HG03045 (cell line): ENCODE results near the gene MAP2K5.

Experiments used
- ATAC-seq: cut with Tn5 transposase; IDR thresholded peaks from one replicate; pipeline ENCODE4 v1.9.1; 2021; ENCODE audit warnings: mild to moderate bottlenecking, moderate library complexity; ENCODE audit not compliant: unreplicated experiment

Gene MAP2K5

DNA sequence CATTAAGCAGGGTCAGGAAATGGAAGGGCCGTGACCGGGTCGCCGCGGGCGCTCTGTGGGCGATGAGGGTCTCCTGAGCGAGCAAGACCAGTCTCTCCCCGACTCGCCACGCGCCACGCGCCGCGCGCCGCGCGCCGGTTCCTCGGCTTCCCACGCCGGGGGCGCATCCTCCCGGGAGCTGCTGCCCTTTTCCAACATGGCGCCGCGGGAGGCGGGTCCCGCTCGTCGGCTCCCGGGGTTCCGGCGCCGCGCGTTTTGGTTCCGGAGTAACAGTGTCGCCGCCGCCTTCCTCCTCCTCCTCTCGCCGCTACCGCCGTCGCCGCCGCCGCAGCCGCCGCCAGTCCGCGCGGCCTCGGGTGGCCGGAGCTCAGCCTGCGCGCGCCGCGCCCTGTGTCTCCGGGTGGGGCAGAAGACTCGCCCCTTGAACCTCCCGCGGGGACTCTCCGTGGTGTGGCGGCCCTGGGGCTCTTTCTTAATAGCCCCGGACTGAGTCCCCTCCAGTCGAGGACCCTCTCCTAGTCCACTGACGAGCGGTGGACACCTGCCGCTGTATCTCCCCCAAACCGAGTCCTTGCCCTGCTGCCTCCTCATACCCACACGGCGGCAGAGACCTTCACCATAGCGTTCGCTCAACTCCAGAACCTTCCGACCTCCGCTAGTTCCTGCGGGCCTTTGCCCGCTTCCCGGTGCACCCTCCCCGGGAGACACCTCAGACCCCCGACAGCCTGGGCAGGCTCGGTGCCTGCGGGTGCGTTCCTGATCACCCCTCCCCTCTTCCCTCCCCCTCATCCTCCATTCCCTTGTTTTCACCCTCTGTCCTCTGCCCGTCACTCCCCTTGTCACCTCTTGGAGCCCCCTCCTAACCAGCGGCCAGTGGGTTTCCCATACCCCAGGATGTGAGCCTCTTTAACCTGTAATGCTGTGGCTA lies at the start of gene MAP2K5:
MAP2K5 (plus strand) TSS at position 284 of the 928 bp plus-strand sequence; CDS start at position 917, 633 bp downstream.
- ATAC-seq = peak; percentile 54

DNA sequence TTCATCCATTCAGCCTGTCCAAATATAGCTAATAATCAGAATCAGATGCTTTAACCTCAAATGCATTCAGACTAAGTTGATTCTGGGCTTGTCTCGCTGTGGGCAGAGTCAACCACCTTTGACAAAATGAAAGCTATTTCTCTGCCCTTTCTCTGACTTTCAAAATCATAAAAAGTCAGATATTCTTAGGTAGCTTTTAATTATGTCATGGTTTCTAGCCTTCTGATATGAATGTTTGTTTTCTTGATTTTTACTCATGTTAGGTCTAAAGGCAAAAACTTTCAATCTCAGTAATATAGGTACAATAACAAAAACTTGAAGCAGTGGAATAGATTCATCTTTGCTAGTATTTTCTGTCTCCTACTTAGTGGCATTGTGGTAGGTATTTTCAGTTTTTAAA lies 46.9 kb upstream of the MAP2K5 start:
- ATAC-seq = no peak

DNA sequence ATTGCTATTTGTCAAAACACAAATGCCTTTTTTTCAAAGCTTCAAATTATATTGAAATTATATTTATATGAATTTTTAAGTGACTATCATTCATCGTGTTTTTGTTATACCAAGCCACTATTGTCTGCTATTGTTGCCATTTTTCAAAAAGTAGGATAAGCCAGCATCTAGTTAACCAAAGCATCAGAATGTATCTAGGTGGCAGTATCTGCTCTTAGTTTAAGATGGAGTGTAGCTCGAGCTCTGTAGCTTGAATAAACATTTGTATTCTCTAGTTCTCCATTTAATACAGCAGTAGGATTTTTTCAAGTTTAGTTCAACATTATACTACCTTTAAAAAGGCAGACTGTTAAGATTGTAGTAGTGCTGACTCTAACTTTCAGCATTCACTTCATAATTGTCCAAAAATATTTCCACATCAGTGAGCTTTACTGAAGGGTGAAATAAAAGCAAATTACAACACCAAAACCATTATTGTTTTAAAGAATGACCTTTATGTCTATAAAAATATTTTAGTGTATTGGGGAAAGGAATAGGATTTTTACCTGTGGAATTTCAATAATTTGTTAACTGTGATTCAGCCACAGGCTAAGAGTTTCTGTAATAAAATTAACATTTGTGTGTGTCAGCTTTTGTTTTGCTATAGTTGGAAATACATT lies 41.2 kb upstream of the MAP2K5 start:
- no peak for ATAC-seq

GRCh38 chr15:67501836-67502461 lies 40.6 kb upstream of the MAP2K5 start:
- no peak for ATAC-seq

GRCh38 chr15:67504056-67504455 lies 38.4 kb upstream of the MAP2K5 start:
- no peak for ATAC-seq

DNA sequence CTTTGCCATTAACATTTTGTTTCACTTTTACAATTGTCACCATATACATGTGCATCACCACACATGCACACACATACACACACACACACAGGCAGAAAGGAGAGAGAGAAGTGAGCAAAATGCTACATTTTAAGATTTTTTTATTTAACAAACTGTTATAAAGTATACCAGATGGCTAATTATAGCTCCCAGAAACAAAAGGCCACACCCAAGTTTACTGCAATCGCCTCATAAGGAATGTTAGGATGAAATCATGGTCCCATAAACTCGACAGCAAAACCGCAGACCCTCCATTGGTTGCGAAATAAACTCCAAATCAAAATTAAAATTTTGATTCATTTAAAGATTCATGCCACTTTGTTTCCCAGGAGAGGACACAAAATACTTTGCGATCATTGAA lies 37.7 kb upstream of the MAP2K5 start:
- ATAC-seq = no peak

- no peak for ATAC-seq
These were observed 36.6 kb upstream of the MAP2K5 start for GRCh38 chr15:67505675-67506572.

DNA sequence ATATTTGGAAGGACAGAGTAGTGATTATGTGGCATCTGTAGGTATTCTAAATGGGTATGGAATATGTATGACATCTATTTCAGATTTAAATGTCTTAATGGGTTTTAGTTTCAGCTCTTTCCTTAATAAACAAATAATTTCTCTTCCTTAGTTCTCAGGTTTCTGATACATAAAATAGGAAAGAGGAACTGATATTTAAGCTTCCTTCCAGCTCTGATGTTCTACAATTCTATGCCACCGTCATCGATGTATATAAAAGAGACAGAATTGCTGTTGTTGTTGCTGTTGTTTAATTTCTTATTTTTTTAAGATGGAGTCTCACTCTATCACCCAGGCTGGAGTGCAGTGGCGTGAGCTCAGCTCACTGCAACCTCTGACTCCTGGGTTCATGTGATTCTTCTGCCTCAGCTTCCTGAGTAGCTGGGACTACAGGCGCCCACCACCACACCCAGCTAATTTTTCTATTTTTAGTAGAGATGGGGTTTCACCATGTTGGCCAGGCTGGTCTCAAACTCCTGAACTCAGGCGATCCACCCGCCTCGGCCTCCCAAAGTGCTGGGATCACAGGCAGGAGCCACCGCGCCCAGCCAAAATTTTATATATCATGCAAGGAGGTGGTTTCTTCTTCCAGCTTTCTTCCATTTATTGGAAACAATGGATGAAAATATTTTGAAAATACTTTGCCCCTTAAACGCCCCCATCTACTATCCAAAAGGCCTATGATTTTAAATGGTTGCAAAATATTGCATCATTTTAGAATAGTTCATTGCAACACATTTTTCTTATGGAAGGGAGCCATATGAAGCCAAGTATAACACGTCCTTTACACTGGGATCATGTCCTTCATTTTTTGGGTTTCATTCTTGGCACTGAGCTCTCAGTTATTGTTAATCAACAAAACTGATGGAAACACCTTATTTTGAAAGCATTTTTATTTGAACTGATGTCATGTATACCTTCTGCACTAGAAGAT lies 35.4 kb upstream of the MAP2K5 start:
- ATAC-seq = no peak

GRCh38 chr15:67508407-67508806 lies 34.1 kb upstream of the MAP2K5 start:
- ATAC-seq = no peak

- no peak for ATAC-seq
These were observed 32.6 kb upstream of the MAP2K5 start for GRCh38 chr15:67509918-67510317.

- no peak for ATAC-seq
These were observed 31.8 kb upstream of the MAP2K5 start for GRCh38 chr15:67510597-67511190.

GRCh38 chr15:67511606-67512005 lies 30.9 kb upstream of the MAP2K5 start:
- ATAC-seq = no peak

- ATAC-seq = no peak
These were observed 30.4 kb upstream of the MAP2K5 start for GRCh38 chr15:67512140-67512539.

- ATAC-seq = no peak
These were observed 29.4 kb upstream of the MAP2K5 start for GRCh38 chr15:67512933-67513714.

DNA sequence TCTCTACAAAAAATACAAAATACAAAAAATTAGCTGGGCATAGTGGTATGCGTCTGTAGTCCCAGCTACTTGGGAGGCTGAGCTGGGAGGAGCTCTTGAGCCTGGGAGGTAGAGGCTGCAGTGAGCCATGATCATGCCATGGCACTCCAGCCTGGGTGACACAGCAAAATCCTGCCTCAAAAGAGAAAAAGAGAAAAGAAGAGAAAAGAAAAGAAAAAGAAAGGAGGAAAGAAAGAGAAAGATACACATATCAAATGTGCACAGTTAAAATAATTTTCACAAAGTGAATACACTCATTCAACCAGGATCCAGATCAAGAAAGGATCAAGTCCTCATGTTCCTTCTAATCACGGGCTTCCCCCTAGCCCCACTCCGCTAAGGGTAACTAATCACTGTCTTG lies 27.4 kb upstream of the MAP2K5 start:
- no peak for ATAC-seq

GRCh38 chr15:67515557-67515956 lies 26.9 kb upstream of the MAP2K5 start:
- ATAC-seq = no peak

GRCh38 chr15:67520321-67521028 lies 22.0 kb upstream of the MAP2K5 start:
- no peak for ATAC-seq
